WERI-Rb-1 (cell line): ENCODE measurements around the gene OSM.

Experiments used
- DNase-seq: peaks from one replicate; pipeline ENCODE4 v3.0.0-alpha.2; 2020
- H3K27ac ChIP-seq: fragments of 250-450 bp; sonication (Bioruptor Pico); 2 replicates; pipeline ENCODE4 v1.5.1; 2020; ENCODE audit warnings: mild to moderate bottlenecking, moderate library complexity
- H3K27me3 ChIP-seq: fragments of 250-450 bp; sonication (Bioruptor Pico); 2 replicates; pipeline ENCODE4 v1.5.1; 2021; ENCODE audit warnings: mild to moderate bottlenecking, low read depth, moderate library complexity; ENCODE audit not compliant: insufficient read depth, severe bottlenecking
- H3K36me3 ChIP-seq: fragments of 250-450 bp; sonication (Bioruptor Pico); 2 replicates; pipeline ENCODE4 v1.5.1; 2020; ENCODE audit warnings: mild to moderate bottlenecking, moderate library complexity
- H3K4me3 ChIP-seq: 2 replicates; pipeline ENCODE4 v1.5.1; 2011; ENCODE audit warnings: low read depth, mild to moderate bottlenecking, control low read depth, low read length
- H3K9me3 ChIP-seq: fragments of 250-450 bp; sonication (Bioruptor Pico); 2 replicates; pipeline ENCODE4 v1.5.1; 2021; ENCODE audit warnings: mild to moderate bottlenecking, moderate library complexity; ENCODE audit not compliant: severe bottlenecking
- TF ChIP-seq, protein P1 (sequence below): IDR thresholded peaks from 2 replicates; pipeline ENCODE4 v1.5.1; 2011; ENCODE audit warnings: low read depth, mild to moderate bottlenecking, control low read depth, inconsistent platforms, low read length

Gene OSM

GRCh38 chr22:30252411-30253204 is 14.0 kb downstream of the OSM start:
- no peak for DNase-seq
- H3K9me3 ChIP-seq, result no peaks in the 10 kb centered on the region
- no peaks in the 10 kb centered on the region for H3K27me3 ChIP-seq
- H3K27ac ChIP-seq, result no peak overlapping the region
- no peak overlapping the region for H3K4me3 ChIP-seq
- TF ChIP-seq, protein P1, sequence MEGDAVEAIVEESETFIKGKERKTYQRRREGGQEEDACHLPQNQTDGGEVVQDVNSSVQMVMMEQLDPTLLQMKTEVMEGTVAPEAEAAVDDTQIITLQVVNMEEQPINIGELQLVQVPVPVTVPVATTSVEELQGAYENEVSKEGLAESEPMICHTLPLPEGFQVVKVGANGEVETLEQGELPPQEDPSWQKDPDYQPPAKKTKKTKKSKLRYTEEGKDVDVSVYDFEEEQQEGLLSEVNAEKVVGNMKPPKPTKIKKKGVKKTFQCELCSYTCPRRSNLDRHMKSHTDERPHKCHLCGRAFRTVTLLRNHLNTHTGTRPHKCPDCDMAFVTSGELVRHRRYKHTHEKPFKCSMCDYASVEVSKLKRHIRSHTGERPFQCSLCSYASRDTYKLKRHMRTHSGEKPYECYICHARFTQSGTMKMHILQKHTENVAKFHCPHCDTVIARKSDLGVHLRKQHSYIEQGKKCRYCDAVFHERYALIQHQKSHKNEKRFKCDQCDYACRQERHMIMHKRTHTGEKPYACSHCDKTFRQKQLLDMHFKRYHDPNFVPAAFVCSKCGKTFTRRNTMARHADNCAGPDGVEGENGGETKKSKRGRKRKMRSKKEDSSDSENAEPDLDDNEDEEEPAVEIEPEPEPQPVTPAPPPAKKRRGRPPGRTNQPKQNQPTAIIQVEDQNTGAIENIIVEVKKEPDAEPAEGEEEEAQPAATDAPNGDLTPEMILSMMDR, result no peak
- no peaks in the 10 kb centered on the region for H3K36me3 ChIP-seq

DNA sequence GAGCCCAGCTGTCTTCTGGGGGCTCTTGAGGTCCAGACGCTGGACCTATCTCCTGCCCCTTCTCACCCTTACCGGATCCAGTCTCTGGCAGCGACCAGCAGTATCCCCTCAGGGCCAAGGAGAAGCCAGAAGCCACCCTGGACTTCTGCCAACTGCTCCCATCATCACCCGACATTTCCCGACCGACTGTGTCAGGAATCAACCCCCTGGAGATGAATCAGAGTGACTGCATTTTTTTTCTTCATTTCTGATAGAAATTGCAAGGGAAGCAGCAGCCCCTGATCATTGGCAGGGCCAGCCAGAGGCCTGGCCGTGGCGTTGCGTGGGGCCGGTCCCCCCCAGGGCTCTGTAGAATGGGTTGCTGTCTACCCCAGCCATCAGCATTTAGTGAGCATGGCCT is 14.9 kb downstream of the OSM start:
- no peak overlapping the region for H3K27ac ChIP-seq
- no peaks in the 10 kb centered on the region for H3K9me3 ChIP-seq
- TF ChIP-seq, protein P1, result no peak
- H3K4me3 ChIP-seq, result no peak overlapping the region
- no peaks in the 10 kb centered on the region for H3K36me3 ChIP-seq
- DNase-seq, result no peak
- H3K27me3 ChIP-seq, result no peaks in the 10 kb centered on the region

DNA sequence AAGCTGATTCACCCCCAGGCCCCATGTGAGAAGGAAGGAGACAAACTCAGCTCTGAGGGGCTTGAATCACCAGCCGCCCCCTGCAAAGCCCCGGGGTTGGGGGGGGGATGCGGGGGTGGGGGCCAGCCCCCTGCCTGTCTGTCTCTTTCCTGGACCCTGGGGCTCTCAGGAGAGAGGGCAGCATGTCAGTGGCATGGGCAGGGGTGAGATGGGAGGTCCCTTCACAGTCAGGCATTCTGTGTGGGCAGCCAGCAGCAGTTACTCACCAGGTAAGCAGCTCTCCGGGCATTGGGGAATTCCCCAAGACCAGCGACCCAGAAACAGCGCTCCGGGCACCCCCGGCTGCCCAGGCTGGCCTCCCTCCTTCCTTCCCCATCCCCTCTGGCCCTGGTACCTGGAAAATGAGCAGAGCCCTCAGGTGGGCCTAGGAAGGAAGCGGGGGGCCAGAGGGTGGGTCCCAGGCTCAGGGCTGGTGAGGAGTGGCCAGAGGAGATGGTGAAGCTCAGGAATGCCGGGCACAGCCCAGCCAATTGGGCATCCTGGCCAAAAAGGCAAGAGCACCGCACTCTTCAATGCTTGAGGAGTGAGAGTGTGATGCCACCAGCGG is 15.9 kb downstream of the OSM start:
- DNase-seq, result no peak
- TF ChIP-seq, protein P1, result no peak
- no peaks in the 10 kb centered on the region for H3K9me3 ChIP-seq
- no peaks in the 10 kb centered on the region for H3K27me3 ChIP-seq
- no peak overlapping the region for H3K27ac ChIP-seq
- H3K36me3 ChIP-seq, result no peaks in the 10 kb centered on the region
- no peak overlapping the region for H3K4me3 ChIP-seq

DNA sequence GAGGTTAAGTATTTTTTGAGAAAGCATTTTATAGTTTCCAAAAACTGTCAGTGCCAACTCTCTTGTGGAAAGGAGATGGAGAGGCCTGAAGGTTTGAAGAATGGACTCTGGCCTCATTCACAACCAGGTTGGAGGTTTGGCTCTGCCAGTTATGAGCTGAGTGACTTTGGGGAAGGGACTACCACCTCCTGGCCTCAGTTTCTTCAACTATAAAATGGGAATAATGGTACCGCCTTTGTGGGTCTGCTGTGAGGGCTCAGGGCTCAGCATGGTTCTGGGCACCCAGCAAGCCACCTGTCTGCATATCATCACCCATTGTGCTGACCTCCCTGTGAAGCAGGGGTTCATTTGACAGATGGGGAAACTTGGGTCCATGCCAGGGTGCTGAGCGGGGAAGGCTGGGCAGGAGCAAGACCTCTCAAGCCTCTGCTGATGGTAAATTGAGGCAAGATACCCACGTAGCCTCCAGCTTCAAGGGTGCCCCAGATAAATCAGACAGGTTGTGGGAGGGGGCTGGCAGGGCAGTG is 16.5 kb downstream of the OSM start:
- Histone ChIP-seq H3K9me3 (no peaks in the 10 kb centered on the region), H3K4me3 (no peak overlapping the region), H3K36me3 (no peaks in the 10 kb centered on the region), H3K27ac (no peak overlapping the region), H3K27me3 (no peaks in the 10 kb centered on the region)
- DNase-seq, result no peak
- TF ChIP-seq, protein P1, result no peak

DNA sequence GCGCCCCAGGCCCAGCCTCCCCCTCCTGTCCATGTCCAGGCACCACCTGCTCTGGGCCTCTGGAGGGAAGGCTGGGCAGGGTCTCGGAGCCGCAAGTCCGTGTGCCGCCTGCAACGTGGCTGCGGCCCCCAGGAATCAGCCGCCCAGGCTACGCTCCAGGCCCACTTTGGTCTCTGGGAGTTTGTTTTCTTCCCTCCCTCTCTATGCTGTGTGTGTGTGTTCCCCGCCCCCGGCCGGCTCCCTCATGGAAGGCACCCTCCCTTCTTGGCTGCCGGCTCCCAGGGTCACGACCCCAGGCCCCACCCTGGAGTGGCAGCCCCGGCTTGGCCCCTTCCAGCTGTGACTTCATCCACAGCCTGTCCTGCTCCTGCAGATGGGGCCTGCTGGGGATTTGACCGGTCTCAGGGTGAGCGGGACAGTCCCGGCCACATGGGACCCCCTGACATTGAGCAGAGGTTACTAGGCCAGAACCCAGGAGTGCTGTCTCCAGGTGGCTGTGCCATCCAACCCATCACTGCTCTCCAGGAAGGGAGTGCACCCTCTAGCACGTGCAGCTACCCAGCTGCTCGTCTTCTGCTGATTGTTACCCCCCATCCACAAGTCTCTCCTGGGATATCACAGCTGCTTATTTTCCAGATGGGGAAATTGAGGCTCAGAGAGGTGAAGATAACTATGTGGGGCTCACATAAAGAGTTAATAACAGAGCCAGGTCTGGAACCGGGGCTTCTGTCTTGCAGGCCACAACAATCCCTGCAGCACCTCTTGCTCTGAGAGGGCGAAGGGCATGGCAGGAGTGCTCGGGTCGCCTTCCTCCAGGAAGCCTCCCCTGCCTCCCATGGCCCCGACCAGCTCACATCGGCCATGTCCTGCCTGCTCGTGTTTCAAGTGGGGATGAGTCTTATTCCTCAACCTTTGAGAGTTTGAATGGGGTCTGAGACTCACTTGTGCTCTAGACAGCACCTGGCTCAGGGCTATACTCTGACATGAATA is 17.3 kb downstream of the OSM start:
- Histone ChIP-seq H3K27ac (no peak overlapping the region), H3K4me3 (no peak overlapping the region), H3K9me3 (no peaks in the 10 kb centered on the region), H3K27me3 (no peaks in the 10 kb centered on the region), H3K36me3 (no peaks in the 10 kb centered on the region)
- TF ChIP-seq, protein P1, result no peak
- DNase-seq, result no peak
